ENCODE results near the gene TXNRD1.

DNA sequence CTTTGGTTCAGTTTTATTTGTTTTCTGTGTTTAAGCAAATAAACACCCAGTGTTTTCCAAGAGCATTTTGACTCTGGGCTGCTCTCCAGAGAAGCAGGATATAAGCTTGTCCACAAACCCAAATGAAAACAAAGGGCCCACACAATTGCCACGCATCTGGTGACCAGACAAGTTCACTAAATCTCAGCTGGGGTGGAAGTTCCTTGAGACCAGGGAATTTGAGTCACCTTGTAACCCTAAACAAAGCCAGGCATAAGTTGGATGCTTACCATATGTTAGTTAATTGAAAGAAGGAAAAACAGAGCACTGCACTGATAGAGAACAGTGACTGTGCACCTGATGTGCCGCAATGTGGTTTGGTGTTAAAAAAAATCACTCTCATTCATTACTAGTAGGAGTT lies 1.6 kb upstream of the TXNRD1 start:
- TF ChIP-seq POLR2AphosphoS5 (IDR thresholded peaks at IDR 0.05): no peak
- TF ChIP-seq, protein P1, sequence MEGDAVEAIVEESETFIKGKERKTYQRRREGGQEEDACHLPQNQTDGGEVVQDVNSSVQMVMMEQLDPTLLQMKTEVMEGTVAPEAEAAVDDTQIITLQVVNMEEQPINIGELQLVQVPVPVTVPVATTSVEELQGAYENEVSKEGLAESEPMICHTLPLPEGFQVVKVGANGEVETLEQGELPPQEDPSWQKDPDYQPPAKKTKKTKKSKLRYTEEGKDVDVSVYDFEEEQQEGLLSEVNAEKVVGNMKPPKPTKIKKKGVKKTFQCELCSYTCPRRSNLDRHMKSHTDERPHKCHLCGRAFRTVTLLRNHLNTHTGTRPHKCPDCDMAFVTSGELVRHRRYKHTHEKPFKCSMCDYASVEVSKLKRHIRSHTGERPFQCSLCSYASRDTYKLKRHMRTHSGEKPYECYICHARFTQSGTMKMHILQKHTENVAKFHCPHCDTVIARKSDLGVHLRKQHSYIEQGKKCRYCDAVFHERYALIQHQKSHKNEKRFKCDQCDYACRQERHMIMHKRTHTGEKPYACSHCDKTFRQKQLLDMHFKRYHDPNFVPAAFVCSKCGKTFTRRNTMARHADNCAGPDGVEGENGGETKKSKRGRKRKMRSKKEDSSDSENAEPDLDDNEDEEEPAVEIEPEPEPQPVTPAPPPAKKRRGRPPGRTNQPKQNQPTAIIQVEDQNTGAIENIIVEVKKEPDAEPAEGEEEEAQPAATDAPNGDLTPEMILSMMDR (IDR thresholded peaks at IDR 0.05): no peak
- TF ChIP-seq EP300 (IDR thresholded peaks at IDR 0.05): no peak
- TF ChIP-seq POLR2A (IDR thresholded peaks at IDR 0.05; ENCODE audit: low read depth): no peak

Measured in esophagus muscularis mucosa (tissue), 4 donors.